Activated gamma-delta T cell (primary cell): ENCODE results near the gene ITGA11.

Experiments used
- DNase-seq: peaks from one replicate; lab custom pipeline; 2025; lab: John Stamatoyannopoulos, UW
- total RNA-seq, 2 donors: gene quantifications; one replicate each; lab custom pipeline; 2026; lab: John Stamatoyannopoulos, UW

ITGA11 gene
- 0.39 to 0.72 reads per million in 2 donors for total RNA-seq

GRCh38 chr15:68431792-68432401 is at the start of gene ITGA11:
Gene ITGA11, minus strand, starts transcription at chr15:68432163. Its CDS starts 97 bp downstream, at chr15:68432066.
- DNase-seq = no peak

- DNase-seq = no peak
Observed at GRCh38 chr15:68481321-68481720, 49.4 kb upstream of the ITGA11 start.

GRCh38 chr15:68480296-68480695 is 48.3 kb upstream of the ITGA11 start:
- no peak for DNase-seq

- no peak for DNase-seq
Observed at GRCh38 chr15:68479870-68480269, 47.9 kb upstream of the ITGA11 start.

- no peak for DNase-seq
Observed at GRCh38 chr15:68479406-68479805, 47.4 kb upstream of the ITGA11 start.

- DNase-seq = no peak
Observed at GRCh38 chr15:68478853-68479252, 46.9 kb upstream of the ITGA11 start.

- DNase-seq = no peak
Observed at GRCh38 chr15:68475449-68475848, 43.5 kb upstream of the ITGA11 start.

GRCh38 chr15:68471541-68471940 is 39.6 kb upstream of the ITGA11 start:
- no peak for DNase-seq

GRCh38 chr15:68470976-68471375 is 39.0 kb upstream of the ITGA11 start:
- DNase-seq = no peak

- DNase-seq = no peak
Observed at GRCh38 chr15:68470049-68470742, 38.2 kb upstream of the ITGA11 start.

GRCh38 chr15:68469162-68470048 is 37.4 kb upstream of the ITGA11 start:
- DNase-seq = no peak

- no peak for DNase-seq
Observed at GRCh38 chr15:68466876-68467275, 34.9 kb upstream of the ITGA11 start.

- DNase-seq = no peak
Observed at GRCh38 chr15:68465861-68466560, 34.0 kb upstream of the ITGA11 start.

- no peak for DNase-seq
Observed at GRCh38 chr15:68464448-68465090, 32.6 kb upstream of the ITGA11 start.

GRCh38 chr15:68463996-68464395 is 32.0 kb upstream of the ITGA11 start:
- DNase-seq = no peak

GRCh38 chr15:68463444-68463843 is 31.5 kb upstream of the ITGA11 start:
- DNase-seq = no peak

GRCh38 chr15:68460166-68460565 is 28.2 kb upstream of the ITGA11 start:
- DNase-seq = no peak

GRCh38 chr15:68450192-68450591 is 18.2 kb upstream of the ITGA11 start:
- no peak for DNase-seq

GRCh38 chr15:68449389-68449788 is 17.4 kb upstream of the ITGA11 start:
- no peak for DNase-seq

- no peak for DNase-seq
Observed at GRCh38 chr15:68447976-68448755, 16.2 kb upstream of the ITGA11 start.

GRCh38 chr15:68447209-68447608 is 15.2 kb upstream of the ITGA11 start:
- no peak for DNase-seq
